ENCODE data around the gene CLCN5. TPM values are rescaled to one million over a fixed set of nuclear protein-coding genes. Genes with fewer than 3 reads are reported as not detected.
A peak's percentile ranks its signal among the peaks of the same experiment; 100 is the strongest.

Gene CLCN5
- total RNA-seq, 1 donor from 2014 or later, result 13.1 TPM

DNA sequence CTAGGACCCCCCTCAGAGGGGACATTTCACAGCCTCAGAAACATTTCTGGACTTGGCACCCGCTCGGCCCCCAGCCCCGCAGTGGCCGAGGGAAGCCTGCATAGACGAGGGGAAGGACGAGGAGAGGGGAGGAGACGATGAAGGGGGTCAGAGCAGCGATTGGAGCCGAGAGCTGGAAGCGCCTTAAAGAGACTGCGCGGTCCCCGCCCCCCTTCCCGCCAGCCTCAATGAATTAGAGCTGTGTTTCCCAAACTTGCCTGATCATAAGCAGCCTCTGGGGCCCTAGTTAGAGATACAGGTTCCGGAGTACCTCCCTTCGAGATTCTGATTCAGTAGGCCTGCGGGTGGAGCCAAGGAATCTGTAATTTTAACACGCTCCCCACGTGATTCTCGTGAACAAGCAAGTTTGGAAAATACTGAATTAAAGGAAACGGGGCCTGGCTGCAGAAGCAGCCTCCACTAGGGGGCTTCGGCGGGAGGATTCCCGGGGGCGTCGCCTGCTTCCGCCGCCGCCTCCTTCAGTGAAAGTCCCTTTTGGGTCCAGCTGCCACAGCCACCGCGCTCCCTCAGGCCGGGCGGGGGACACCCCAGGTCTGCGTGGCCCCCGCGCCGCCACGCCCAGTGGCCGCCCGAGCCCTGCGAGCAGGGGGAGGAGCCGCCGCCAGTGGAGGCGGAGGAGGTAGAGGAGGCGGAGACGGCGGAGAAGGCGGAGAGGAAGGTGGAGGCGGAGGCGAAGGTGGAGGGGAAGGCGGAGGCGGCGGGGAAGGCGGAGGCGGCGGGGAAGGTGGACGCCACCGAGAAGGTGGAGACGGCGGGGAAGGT, 43.4 kb upstream of the CLCN5 start, which contains the start of gene USP27X:
TSS of gene USP27X (plus strand) at position 651 of the 822 bp plus-strand sequence. CDS start 824 bp downstream, outside the sequence.
- H3K4me1 Mint-ChIP-seq (ENCODE audit: unreplicated experiment), result peaks cover 8% of the 10 kb centered on the region
- H3K27me3 Mint-ChIP-seq (ENCODE audit: unreplicated experiment), result no peaks in the 10 kb centered on the region
- TF ChIP-seq CTCF (IDR thresholded peaks at IDR 0.05), result peak; percentile 72
- DNase-seq (ENCODE audit: extremely low spot score, unreplicated experiment), result peak; percentile 89
- H3K27ac Mint-ChIP-seq (ENCODE audit: unreplicated experiment), result peak within 1 kb of the TSS; percentile 85
- H3K4me3 Mint-ChIP-seq (ENCODE audit: unreplicated experiment), result peak within 1 kb of the TSS; percentile 81
- H3K9me3 Mint-ChIP-seq (ENCODE audit: unreplicated experiment), result peaks cover 3% of the 10 kb centered on the region
- H3K36me3 Mint-ChIP-seq (ENCODE audit: unreplicated experiment), result peaks cover 2% of the 10 kb centered on the region

- H3K9me3 Mint-ChIP-seq (ENCODE audit: unreplicated experiment), result peaks cover 3% of the 10 kb centered on the region
Observed at GRCh38 chrX:49879656-49880277, 42.6 kb upstream of the CLCN5 start.

DNA sequence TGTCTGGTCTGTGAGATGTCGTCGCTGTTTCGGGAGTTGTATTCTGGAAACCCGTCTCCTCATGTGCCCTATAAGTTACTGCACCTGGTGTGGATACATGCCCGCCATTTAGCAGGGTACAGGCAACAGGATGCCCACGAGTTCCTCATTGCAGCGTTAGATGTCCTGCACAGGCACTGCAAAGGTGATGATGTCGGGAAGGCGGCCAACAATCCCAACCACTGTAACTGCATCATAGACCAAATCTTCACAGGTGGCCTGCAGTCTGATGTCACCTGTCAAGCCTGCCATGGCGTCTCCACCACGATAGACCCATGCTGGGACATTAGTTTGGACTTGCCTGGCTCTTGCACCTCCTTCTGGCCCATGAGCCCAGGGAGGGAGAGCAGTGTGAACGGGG, 41.7 kb upstream of the CLCN5 start:
- Mint-ChIP-seq H3K36me3 (ENCODE audit: unreplicated experiment) (peaks cover 2% of the 10 kb centered on the region), H3K27me3 (ENCODE audit: unreplicated experiment) (no peaks in the 10 kb centered on the region), H3K4me3 (ENCODE audit: unreplicated experiment) (no peak overlapping the region), H3K27ac (ENCODE audit: unreplicated experiment) (no peak overlapping the region), H3K4me1 (ENCODE audit: unreplicated experiment) (peaks cover 8% of the 10 kb centered on the region), H3K9me3 (ENCODE audit: unreplicated experiment) (peaks cover 3% of the 10 kb centered on the region)
- no peak for TF ChIP-seq CTCF (IDR thresholded peaks at IDR 0.05)
- DNase-seq (ENCODE audit: extremely low spot score, unreplicated experiment), result no peak

More at GRCh38 chrX:49879656-49880277, 42.6 kb upstream of the CLCN5 start:
- Mint-ChIP-seq H3K4me3 (ENCODE audit: unreplicated experiment) (peak overlapping the region; percentile 81), H3K27ac (ENCODE audit: unreplicated experiment) (no peak overlapping the region), H3K27me3 (ENCODE audit: unreplicated experiment) (no peaks in the 10 kb centered on the region), H3K4me1 (ENCODE audit: unreplicated experiment) (peaks cover 8% of the 10 kb centered on the region), H3K36me3 (ENCODE audit: unreplicated experiment) (peaks cover 2% of the 10 kb centered on the region)
- DNase-seq (ENCODE audit: extremely low spot score, unreplicated experiment), result no peak
- TF ChIP-seq CTCF (IDR thresholded peaks at IDR 0.05), result no peak

GRCh38 chrX:49884290-49884862, 38.0 kb upstream of the CLCN5 start:
- Mint-ChIP-seq H3K27me3 (ENCODE audit: unreplicated experiment) (no peaks in the 10 kb centered on the region), H3K27ac (ENCODE audit: unreplicated experiment) (no peak overlapping the region), H3K36me3 (ENCODE audit: unreplicated experiment) (peaks cover 2% of the 10 kb centered on the region), H3K9me3 (ENCODE audit: unreplicated experiment) (peaks cover 3% of the 10 kb centered on the region), H3K4me1 (ENCODE audit: unreplicated experiment) (peaks cover 6% of the 10 kb centered on the region), H3K4me3 (ENCODE audit: unreplicated experiment) (no peak overlapping the region)
- peak; percentile 60 for TF ChIP-seq CTCF (IDR thresholded peaks at IDR 0.05)
- DNase-seq (ENCODE audit: extremely low spot score, unreplicated experiment), result no peak

- no peaks in the 10 kb centered on the region for H3K36me3 Mint-ChIP-seq (ENCODE audit: unreplicated experiment)
- peaks cover 11% of the 10 kb centered on the region for H3K9me3 Mint-ChIP-seq (ENCODE audit: unreplicated experiment)
- H3K27me3 Mint-ChIP-seq (ENCODE audit: unreplicated experiment), result peaks cover 7% of the 10 kb centered on the region
- no peak for DNase-seq (ENCODE audit: extremely low spot score, unreplicated experiment)
- no peaks in the 10 kb centered on the region for H3K4me1 Mint-ChIP-seq (ENCODE audit: unreplicated experiment)
- no peak overlapping the region for H3K27ac Mint-ChIP-seq (ENCODE audit: unreplicated experiment)
- no peak for TF ChIP-seq CTCF (IDR thresholded peaks at IDR 0.05)
- no peak overlapping the region for H3K4me3 Mint-ChIP-seq (ENCODE audit: unreplicated experiment)
Observed at GRCh38 chrX:49892542-49892941, 29.9 kb upstream of the CLCN5 start.
